GM18502 (cell line): ENCODE measurements around the gene NCKAP5.

Experiments
- ATAC-seq: cut with Tn5 transposase; IDR thresholded peaks from one replicate; pipeline ENCODE4 v1.9.1; 2021; ENCODE audit warnings: mild to moderate bottlenecking; ENCODE audit not compliant: unreplicated experiment, poor library complexity

The NCKAP5 gene

DNA sequence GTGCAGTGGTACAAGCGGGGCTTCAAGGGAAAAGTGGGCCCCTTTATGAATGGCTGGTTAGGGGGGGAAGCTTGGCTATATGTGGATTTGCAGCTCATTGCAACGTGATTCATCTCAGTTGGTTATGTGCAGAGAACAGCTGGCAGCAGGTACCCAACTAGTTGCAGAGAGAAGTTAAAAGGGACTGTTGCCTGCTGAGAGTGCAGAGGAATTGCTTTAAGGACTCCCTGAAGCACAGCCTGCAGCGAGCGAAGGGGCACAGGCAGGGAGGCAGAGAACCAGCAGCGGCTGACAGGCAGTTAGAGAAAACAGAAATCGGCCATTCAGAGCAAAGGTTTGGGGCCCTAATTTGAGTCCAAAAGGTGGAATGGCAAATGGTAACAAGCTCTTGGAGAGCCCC, 620.1 kb downstream of the NCKAP5 start:
- ATAC-seq = no peak

- no peak for ATAC-seq
Measured at GRCh38 chr2:132943829-132944228, 624.4 kb downstream of the NCKAP5 start.

GRCh38 chr2:132941296-132942020, 626.8 kb downstream of the NCKAP5 start:
- no peak for ATAC-seq

GRCh38 chr2:132937629-132938028, 630.6 kb downstream of the NCKAP5 start:
- no peak for ATAC-seq

DNA sequence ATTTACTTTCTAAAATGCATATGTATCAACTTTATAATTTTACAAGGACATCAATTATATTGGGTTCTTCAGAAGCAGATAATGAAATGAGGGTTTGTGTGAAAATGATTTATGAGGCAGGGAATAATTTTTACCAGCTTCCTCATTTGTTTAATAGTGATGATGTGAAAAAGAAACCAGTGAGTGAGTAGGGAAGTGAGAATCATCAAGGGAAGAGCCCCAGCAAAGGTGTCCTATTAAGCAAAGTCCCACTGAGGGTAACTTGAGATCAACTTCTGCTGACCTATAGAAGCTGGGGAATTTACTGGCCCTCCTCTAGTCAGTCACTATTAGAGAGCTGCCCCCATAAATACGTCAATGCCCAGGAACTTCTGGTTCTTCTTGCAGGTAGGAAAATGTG, 631.5 kb downstream of the NCKAP5 start:
- ATAC-seq = peak; percentile 66

GRCh38 chr2:132936261-132936660, 632.0 kb downstream of the NCKAP5 start:
- ATAC-seq = no peak

- ATAC-seq = no peak
Measured at GRCh38 chr2:132929786-132930185, 638.5 kb downstream of the NCKAP5 start.

DNA sequence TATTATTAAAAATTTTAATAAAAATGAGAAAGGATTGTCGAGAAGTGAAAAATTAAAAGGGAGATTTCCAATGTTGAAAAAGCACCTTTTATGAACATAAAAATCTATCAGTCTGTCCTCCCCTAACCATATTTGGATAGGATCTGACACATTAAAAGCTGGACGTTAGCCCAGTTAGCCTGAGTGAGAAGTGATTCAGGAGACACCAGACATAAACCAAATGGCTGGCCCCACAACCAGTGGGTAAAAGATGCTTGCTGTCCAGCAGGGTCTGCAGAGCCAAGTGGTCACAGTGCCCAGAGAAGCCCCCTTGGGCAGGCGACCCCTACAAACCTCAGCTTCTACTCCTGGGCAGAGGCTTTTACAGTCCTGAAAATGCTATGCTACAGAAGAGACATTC, 644.5 kb downstream of the NCKAP5 start:
- ATAC-seq = no peak

GRCh38 chr2:132915812-132916549, 652.3 kb downstream of the NCKAP5 start:
- ATAC-seq = no peak

- no peak for ATAC-seq
Measured at GRCh38 chr2:132911726-132912724, 656.2 kb downstream of the NCKAP5 start.

GRCh38 chr2:132910432-132910831, 657.8 kb downstream of the NCKAP5 start:
- no peak for ATAC-seq

- no peak for ATAC-seq
Measured at GRCh38 chr2:132909427-132909826, 658.8 kb downstream of the NCKAP5 start.

GRCh38 chr2:132904142-132904842, 664.0 kb downstream of the NCKAP5 start:
- no peak for ATAC-seq

DNA sequence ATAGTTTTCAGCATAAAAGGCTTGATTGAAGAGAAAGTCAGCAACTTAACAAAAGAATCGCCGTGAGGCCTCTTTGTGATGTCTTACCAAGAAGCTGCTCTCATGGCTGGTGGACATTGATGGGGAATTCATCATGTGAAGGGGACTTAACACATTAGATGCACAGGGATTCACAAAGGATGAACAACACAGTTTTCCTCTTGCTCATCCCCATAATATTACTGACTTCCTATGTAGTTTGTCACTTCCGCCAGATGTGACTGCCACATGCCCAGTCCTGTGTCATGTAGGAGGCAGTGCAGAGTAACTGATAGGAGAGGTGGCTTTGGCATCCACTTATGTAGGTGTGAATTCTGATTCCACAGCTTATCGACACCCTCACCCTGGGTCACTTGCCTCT, 665.6 kb downstream of the NCKAP5 start:
- ATAC-seq = no peak

GRCh38 chr2:132901661-132902060, 666.6 kb downstream of the NCKAP5 start:
- no peak for ATAC-seq

GRCh38 chr2:132897111-132897510, 671.2 kb downstream of the NCKAP5 start:
- ATAC-seq = no peak

- no peak for ATAC-seq
Measured at GRCh38 chr2:132896073-132896472, 672.2 kb downstream of the NCKAP5 start.

DNA sequence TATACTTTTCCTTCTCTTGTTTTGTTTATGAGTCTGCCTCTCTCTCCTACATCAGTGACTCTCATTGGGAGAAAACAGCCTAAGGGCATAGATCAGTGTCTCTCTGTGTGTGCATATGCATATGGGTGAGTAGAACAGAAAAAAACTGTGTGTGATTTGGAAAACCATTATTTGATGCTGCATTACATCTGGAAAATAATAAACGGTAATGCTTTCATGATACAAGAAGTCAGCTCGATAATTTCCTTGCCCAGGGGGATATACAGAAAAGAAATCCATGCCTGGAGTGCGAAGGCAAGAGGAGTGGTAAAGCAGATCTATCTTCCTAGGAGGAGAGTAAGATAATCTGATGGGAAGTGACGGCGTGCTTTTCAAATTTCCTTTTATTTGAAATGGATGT, 676.8 kb downstream of the NCKAP5 start:
- no peak for ATAC-seq

- no peak for ATAC-seq
Measured at GRCh38 chr2:132886574-132886973, 681.7 kb downstream of the NCKAP5 start.

GRCh38 chr2:132884705-132885104, 683.6 kb downstream of the NCKAP5 start:
- no peak for ATAC-seq
